C4-2B (cell line): Measurements from ENCODE around the gene CAST.
A peak's percentile ranks its signal among the peaks of the same experiment; 100 is the strongest.
"Not testable (repeated sequence)": the region's sequence is repeated elsewhere in the genome, so short reads cannot be mapped to it uniquely, and the experiment has no call there.

Experiments used
- H3K27ac ChIP-seq: fragments of 450-650 bp; 2 replicates; pipeline ENCODE4 v1.5.1; 2017
- ZFX ChIP-seq: fragments of 450-650 bp; IDR thresholded peaks from 2 replicates; pipeline ENCODE4 v1.6.1; 2017
- TF ChIP-seq, protein P1 (sequence below): fragments of 450-650 bp; conservative IDR thresholded peaks from 2 replicates; pipeline ENCODE4 v1.5.1; 2017; ENCODE audit warnings: mild to moderate bottlenecking

The CAST gene, protein sequence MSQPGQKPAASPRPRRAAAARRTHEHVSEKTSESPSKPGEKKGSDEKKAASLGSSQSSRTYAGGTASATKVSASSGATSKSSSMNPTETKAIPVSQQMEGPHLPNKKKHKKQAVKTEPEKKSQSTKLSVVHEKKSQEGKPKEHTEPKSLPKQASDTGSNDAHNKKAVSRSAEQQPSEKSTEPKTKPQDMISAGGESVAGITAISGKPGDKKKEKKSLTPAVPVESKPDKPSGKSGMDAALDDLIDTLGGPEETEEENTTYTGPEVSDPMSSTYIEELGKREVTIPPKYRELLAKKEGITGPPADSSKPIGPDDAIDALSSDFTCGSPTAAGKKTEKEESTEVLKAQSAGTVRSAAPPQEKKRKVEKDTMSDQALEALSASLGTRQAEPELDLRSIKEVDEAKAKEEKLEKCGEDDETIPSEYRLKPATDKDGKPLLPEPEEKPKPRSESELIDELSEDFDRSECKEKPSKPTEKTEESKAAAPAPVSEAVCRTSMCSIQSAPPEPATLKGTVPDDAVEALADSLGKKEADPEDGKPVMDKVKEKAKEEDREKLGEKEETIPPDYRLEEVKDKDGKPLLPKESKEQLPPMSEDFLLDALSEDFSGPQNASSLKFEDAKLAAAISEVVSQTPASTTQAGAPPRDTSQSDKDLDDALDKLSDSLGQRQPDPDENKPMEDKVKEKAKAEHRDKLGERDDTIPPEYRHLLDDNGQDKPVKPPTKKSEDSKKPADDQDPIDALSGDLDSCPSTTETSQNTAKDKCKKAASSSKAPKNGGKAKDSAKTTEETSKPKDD

DNA sequence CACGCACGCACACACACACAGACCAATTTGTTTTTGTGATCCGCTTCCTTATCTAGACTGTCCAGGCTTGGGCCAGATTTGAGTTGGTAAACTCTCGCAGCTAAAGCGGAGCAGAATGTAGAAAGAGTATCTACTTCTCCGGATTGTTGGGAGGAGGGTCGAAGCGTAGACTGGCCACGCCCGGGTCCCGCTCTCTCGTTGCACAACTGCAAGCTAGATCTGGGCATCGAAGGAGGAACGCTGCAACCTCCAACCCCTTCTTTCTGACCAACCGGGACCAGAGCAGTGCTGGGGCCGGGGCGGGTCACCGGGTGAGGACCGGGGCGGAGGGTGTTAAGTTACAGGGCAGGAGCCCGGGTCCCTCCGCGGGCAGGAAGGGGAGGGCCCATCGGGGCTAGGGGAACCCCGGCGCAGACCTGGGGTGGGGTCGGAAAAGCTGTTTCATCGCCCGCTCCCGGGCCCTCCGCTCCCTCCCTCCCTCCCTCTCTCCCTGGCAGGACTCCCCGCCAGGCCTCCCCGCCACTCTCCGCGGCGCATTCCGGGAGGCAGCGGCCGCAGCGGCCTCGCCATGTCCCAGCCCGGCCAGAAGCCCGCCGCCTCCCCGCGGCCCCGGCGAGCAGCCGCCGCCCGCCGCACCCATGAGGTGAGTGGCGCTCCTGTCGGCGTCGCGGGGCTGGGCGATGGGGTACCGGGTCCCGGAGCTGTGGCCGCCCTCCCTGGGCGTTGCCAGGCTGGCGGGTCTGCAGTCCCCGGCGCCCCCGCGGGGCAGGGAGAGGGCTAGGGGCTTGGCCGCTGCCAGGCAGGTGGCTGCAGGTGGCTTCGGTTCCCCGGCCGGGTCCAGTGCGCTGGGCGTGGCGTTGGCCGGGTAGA lies at the start of gene CAST:
Gene CAST (plus strand): TSS at position 522 of the 870 bp plus-strand sequence. CDS start 47 bp downstream, at position 569.
- H3K27ac ChIP-seq: peak within 1 kb of the TSS; percentile 86
- TF ChIP-seq, protein P1, sequence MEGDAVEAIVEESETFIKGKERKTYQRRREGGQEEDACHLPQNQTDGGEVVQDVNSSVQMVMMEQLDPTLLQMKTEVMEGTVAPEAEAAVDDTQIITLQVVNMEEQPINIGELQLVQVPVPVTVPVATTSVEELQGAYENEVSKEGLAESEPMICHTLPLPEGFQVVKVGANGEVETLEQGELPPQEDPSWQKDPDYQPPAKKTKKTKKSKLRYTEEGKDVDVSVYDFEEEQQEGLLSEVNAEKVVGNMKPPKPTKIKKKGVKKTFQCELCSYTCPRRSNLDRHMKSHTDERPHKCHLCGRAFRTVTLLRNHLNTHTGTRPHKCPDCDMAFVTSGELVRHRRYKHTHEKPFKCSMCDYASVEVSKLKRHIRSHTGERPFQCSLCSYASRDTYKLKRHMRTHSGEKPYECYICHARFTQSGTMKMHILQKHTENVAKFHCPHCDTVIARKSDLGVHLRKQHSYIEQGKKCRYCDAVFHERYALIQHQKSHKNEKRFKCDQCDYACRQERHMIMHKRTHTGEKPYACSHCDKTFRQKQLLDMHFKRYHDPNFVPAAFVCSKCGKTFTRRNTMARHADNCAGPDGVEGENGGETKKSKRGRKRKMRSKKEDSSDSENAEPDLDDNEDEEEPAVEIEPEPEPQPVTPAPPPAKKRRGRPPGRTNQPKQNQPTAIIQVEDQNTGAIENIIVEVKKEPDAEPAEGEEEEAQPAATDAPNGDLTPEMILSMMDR: no peak
- peak; percentile 71 for TF ChIP-seq ZFX

DNA sequence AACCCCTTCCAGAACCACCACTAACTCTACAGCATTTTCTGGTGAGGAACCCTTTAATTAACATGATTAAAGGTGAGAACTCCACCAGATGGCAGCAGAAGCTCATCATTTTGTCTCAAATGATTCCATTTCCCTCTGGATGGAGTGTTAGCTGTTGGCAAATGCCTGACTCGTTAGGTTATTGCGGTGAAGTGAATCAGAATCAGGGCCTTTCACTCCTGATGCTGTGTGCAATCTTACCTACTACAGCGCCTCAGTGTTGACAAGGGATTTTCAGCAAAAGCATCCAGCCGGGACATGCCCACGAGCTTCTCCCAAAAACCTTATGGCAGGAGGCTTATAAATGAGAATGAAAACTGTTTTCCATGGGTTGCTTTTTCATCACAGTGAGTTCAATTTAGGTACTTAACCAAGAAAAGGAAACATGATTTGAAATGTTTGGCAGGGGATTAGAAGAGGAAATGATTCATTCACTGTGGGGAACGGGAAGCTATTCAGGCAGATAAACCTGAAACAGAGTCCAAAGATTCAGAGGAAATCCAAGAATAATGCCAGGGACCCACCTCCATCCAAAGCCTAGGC lies 48.0 kb upstream of the CAST start:
- no peak overlapping the region for H3K27ac ChIP-seq

DNA sequence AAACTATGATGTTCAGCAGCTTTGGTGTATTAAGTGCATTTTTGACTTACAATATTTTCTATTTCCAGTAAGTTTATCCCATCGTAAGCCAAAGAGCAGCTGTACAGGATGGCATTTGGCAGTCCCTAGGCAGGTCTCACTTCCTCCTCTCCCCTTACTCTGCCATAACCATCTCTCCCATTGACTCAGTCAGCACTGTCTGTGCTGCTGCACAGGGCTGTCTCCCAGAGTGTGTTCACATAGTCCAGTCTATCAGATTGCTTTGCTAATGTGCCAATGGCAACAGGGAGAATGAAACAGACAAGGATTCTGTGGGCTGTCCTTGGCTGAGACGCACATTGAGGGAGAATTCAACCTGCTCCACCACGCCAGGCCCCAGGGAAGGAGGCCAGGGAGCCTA lies 47.0 kb upstream of the CAST start:
- no peak overlapping the region for H3K27ac ChIP-seq
- TF ChIP-seq, protein P1: no peak
- no peak for TF ChIP-seq ZFX

More for the DNA sequence above, 48.0 kb upstream of the CAST start:
- no peak for TF ChIP-seq ZFX
- TF ChIP-seq, protein P1: peak; percentile 72

DNA sequence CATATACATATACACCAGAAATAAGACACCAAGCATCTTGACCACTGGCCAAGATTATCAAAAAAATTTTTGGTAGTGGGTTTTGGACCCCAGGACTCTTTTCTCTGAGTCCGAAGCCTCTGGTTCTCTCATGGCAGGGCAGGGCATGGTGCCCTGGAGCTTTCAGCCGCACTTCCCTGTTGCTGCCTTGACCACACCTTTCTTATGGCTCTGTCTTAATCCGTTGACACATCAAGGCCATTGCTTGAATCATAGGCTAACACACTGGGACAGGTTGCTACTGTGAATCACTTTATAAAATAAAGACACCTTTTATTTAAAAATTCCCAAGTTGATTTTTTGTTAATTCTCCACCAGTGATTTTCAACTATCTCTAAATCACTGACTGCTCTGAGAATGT lies 45.4 kb upstream of the CAST start:
- no peak overlapping the region for H3K27ac ChIP-seq
- TF ChIP-seq, protein P1: no peak
- TF ChIP-seq ZFX: no peak

DNA sequence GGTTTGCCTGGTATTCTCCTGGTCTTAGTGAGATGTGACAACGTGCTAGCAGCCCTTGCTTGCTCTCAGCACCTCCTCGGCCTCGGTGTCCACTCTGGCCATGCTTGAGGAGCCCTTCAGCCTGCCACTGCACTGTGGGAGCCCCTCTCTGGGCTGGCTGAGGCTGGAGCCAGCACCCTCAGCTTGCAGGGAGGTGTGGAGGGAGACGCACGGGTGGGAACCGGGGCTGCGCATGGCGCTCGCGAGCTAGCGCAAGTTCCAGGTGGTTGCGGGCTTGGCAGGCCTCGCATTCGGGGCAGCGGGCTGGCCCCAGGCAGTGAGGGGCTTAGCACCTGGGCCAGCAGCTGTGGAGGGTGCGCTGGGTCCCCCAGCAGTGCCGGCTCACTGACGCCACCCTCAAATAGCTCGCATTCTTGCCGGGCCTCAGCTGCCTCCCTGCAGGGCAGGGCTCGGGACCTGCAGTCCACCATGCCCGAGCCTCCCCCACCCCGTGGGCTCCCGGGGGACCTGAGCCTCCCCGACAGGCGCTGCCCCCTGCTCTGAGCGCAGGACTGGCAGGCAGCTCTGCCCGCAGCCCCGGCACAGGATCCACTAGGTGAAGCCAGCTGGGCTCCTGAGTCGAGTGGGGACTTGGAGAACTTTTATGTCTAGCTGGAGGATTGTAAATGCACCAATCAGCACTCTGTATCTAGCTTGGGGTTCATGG lies 43.7 kb upstream of the CAST start:
- H3K27ac ChIP-seq: not testable (repeated sequence)

DNA sequence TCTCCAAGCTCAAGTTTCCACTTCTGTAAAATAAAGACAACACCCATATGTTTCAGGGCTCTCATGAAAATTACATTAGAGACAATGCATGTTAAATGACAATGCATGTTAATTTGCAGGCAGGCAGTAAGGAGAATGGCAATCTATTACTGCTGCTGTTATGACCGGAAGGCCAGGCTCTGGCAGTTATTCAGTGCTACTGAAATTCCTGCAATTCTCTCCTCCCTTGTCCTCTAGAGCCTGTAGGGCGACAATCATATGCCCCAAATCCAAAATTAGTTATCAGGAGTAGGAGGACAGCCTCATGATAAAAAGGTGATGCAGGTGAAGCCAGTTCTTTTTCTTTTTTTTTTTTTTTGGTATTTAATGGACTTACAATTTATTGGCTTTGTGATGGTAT lies 42.2 kb upstream of the CAST start:
- no peak for TF ChIP-seq ZFX
- TF ChIP-seq, protein P1: no peak
- H3K27ac ChIP-seq: no peak overlapping the region

DNA sequence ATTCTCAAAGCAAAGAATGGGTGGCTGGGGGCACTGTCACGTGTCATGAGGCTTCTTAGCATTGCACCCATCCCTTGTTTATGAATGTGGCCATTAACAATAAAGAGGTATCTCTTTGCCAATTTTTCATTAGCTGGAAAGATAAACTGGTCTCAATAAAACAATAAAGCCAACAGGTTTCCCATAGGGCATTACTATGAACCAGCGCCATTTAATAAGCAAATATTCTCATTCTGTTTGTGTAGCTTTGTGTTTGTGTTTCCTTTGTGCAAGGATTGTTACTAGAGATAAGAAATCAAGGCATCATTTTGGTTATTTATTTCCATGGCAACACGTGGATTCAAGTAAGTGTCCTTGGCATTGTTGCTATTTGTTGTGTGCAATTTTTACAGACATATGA lies 37.6 kb upstream of the CAST start:
- no peak overlapping the region for H3K27ac ChIP-seq
- no peak for TF ChIP-seq ZFX
- TF ChIP-seq, protein P1: no peak
